ENCODE measurements around the gene MYH13. TPM values are rescaled to one million over a fixed set of nuclear protein-coding genes. Genes with fewer than 3 reads are reported as not detected.
"Not testable (repeated sequence)": the region's sequence is repeated elsewhere in the genome, so short reads cannot be mapped to it uniquely, and the experiment has no call there.

Gene MYH13
- total RNA-seq, 4 donors from 2014 or later = not detected

- no peak overlapping the region for H3K27ac ChIP-seq
- 58 to 73% methylated on average over 12 of the region's 12 CpGs for WGBS, 2 donors
These were observed 80.5 kb downstream of the MYH13 start for GRCh38 chr17:10292057-10292937.

GRCh38 chr17:10291576-10291975 is 81.2 kb downstream of the MYH13 start:
- not testable (repeated sequence) for DNase-seq (ENCODE audit: low spot score in 2 of 2); H3K36me3 ChIP-seq
- WGBS, 2 donors = 81 to 82% methylated on average over 12 of the region's 12 CpGs

More at GRCh38 chr17:10292057-10292937, 80.5 kb downstream of the MYH13 start:
- no peaks in the 10 kb centered on the region for H3K9me3 ChIP-seq
- H3K27me3 ChIP-seq = no peaks in the 10 kb centered on the region
- H3K4me1 ChIP-seq = no peaks in the 10 kb centered on the region
- no peaks in the 10 kb centered on the region for H3K36me3 ChIP-seq
- H3K4me3 ChIP-seq = no peak overlapping the region
- TF ChIP-seq POLR2A (IDR thresholded peaks at IDR 0.05) (no peak), EP300 (IDR thresholded peaks at IDR 0.05) (no peak), CTCF (IDR thresholded peaks at IDR 0.05) (no peak)
- no peak for DNase-seq (ENCODE audit: low spot score in 2 of 2)

GRCh38 chr17:10290041-10290440 is 82.8 kb downstream of the MYH13 start:
- Histone ChIP-seq H3K4me3 (no peak overlapping the region), H3K36me3 (no peaks in the 10 kb centered on the region), H3K27ac (no peak overlapping the region), H3K27me3 (no peaks in the 10 kb centered on the region), H3K9me3 (no peaks in the 10 kb centered on the region), H3K4me1 (no peaks in the 10 kb centered on the region)
- WGBS, 2 donors = 16 to 33% methylated on average over 1 of the region's 1 CpG
- no peak for TF ChIP-seq CTCF (IDR thresholded peaks at IDR 0.05)
- TF ChIP-seq POLR2A (IDR thresholded peaks at IDR 0.05) = no peak
- no peak for TF ChIP-seq EP300 (IDR thresholded peaks at IDR 0.05)
- DNase-seq (ENCODE audit: low spot score in 2 of 2) = no peak

More at GRCh38 chr17:10291576-10291975, 81.2 kb downstream of the MYH13 start:
- H3K27ac ChIP-seq, H3K4me3 ChIP-seq, H3K27me3 ChIP-seq, H3K4me1 ChIP-seq, H3K9me3 ChIP-seq: not testable (repeated sequence)

- DNase-seq (ENCODE audit: low spot score in 2 of 2) = no peak
- H3K27ac ChIP-seq = no peak overlapping the region
- no peak overlapping the region for H3K4me3 ChIP-seq
- no peaks in the 10 kb centered on the region for H3K4me1 ChIP-seq
- no peak for TF ChIP-seq POLR2A (IDR thresholded peaks at IDR 0.05)
- TF ChIP-seq EP300 (IDR thresholded peaks at IDR 0.05) = no peak
- no peak for TF ChIP-seq CTCF (IDR thresholded peaks at IDR 0.05)
- 6 to 19% methylated on average over 1 of the region's 1 CpG for WGBS, 2 donors
- H3K9me3 ChIP-seq = no peaks in the 10 kb centered on the region
- no peaks in the 10 kb centered on the region for H3K36me3 ChIP-seq
- no peaks in the 10 kb centered on the region for H3K27me3 ChIP-seq
These were observed 86.5 kb downstream of the MYH13 start for GRCh38 chr17:10286324-10286723.

- no peak overlapping the region for H3K27ac ChIP-seq
- no peaks in the 10 kb centered on the region for H3K36me3 ChIP-seq
- no peak overlapping the region for H3K4me3 ChIP-seq
- no peaks in the 10 kb centered on the region for H3K4me1 ChIP-seq
- H3K27me3 ChIP-seq = no peaks in the 10 kb centered on the region
- no peak for DNase-seq (ENCODE audit: low spot score in 2 of 2)
- TF ChIP-seq POLR2A (IDR thresholded peaks at IDR 0.05) = no peak
- TF ChIP-seq EP300 (IDR thresholded peaks at IDR 0.05) = no peak
- TF ChIP-seq CTCF (IDR thresholded peaks at IDR 0.05) = no peak
- no peaks in the 10 kb centered on the region for H3K9me3 ChIP-seq
- 72 to 82% methylated on average over 8 of the region's 8 CpGs for WGBS, 2 donors
These were observed 86.9 kb downstream of the MYH13 start for GRCh38 chr17:10285896-10286295.
